Smooth muscle cell of the coronary artery (primary cell): ENCODE data around the gene CPNE7. TPM values are rescaled to one million over a fixed set of nuclear protein-coding genes. Genes with fewer than 3 reads are reported as not detected.

Source experiments
- total RNA-seq: library from RNA; depleted of rRNA; stranded (reverse); fragments of >200 nt; gene quantifications from 2 replicates; pipeline ENCODE4 v1.2.3, GENCODE V29; 2014; ENCODE audit warnings: low replicate concordance

CPNE7 gene
- 2.9 and 9.1 TPM in 2 replicates for total RNA-seq

GRCh38 chr16:89575247-89576152, at the start of gene CPNE7:
CPNE7 (plus strand) TSS chr16:89575758; CDS start chr16:89575898, 140 bp downstream.

DNA sequence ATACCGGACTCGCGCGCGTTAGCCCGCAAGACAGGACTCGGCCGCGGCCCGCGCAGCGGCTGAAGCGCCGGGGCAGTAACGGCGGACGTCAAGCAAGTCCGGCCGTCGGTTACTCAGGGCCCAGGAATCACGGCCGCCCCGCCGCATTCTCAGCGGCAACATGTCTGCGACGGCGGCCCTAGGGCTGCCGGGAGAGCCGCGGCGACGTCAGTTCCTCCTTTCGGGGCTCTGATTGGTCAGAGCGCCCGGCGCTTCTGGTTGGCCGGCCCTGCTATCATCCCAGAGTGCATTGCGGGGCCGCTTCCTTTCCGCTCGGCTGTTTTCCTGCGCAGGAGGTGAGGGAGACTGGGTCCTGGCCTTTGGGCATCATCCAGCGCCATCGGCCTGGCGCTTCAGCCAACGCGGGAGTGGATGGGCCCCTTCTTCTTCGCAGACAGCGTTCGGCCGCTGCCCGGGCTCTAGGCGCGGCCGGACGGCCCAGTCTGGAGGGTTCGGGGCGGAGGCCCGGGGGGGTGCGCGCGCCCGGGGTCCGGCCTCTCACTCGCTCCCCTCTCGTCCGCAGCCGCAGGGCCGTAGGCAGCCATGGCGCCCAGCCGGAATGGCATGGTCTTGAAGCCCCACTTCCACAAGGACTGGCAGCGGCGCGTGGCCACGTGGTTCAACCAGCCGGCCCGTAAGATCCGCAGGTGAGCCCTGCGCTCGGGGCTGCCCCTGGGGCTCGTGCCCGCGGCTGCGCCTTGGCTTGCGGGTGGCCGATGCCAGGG, 15.0 kb upstream of the CPNE7 start, which contains the start of gene RPL13:
Gene RPL13 (plus strand): TSS at position 305 of the 764 bp plus-strand sequence. CDS start 278 bp downstream, at position 583.

GRCh38 chr16:89613231-89613953, 37.8 kb downstream of the CPNE7 start, which contains the start of gene DPEP1:
DPEP1 (plus strand) TSS chr16:89613642; CDS start chr16:89630411, 16,769 bp downstream.

Other genes with a start within 250 kb of the CPNE7 start
- 44.3 and 56.5 TPM in 2 replicates for gene ANKRD11, start 85.2 kb upstream of the CPNE7 start, total RNA-seq
- 82.7 and 127 TPM in 2 replicates for gene SPG7, start 67.4 kb upstream of the CPNE7 start, total RNA-seq
- 3,602 and 3,770 TPM in 2 replicates for gene RPL13, start 15.1 kb upstream of the CPNE7 start, total RNA-seq
- gene DPEP1, start 37.9 kb downstream of the CPNE7 start, total RNA-seq = under 0.01 and 0.15 TPM in 2 replicates
- 81.0 and 154 TPM in 2 replicates for gene CHMP1A, start 82.0 kb downstream of the CPNE7 start, total RNA-seq
- gene SPATA33, start 82.1 kb downstream of the CPNE7 start, total RNA-seq = 1.1 and 1.5 TPM in 2 replicates
- 30.7 and 38.7 TPM in 2 replicates for gene CDK10, start 110.9 kb downstream of the CPNE7 start, total RNA-seq
- gene SPATA2L, start 125.9 kb downstream of the CPNE7 start, total RNA-seq = 5.3 and 11.1 TPM in 2 replicates
- 5.6 and 7.3 TPM in 2 replicates for gene VPS9D1, start 145.1 kb downstream of the CPNE7 start, total RNA-seq
- gene ZNF276, start 145.8 kb downstream of the CPNE7 start, total RNA-seq = 8.5 and 13.5 TPM in 2 replicates
- 2.6 and 3.1 TPM in 2 replicates for gene FANCA, start 240.9 kb downstream of the CPNE7 start, total RNA-seq